HEK293T (cell line): ENCODE data around the gene MRPS9.

Experiments
- CTCF ChIA-PET: fragments of 350-600 bp; formaldehyde crosslinking; extraction: SDS; loops from one replicate; lab custom pipeline; 2021; ENCODE audit warnings: antibody characterized with exemption, inconsistent platforms; lab: Yijun Ruan, JAX
- POLR2A ChIA-PET: fragments of 350-600 bp; formaldehyde crosslinking; extraction: SDS; loops from one replicate; lab custom pipeline; 2020; ENCODE audit warnings: antibody characterized with exemption, inconsistent platforms; lab: Yijun Ruan, JAX
- DNase-seq: peaks from one replicate; pipeline ENCODE4 v3.0.0; 2012; ENCODE audit warnings: mixed read lengths; ENCODE audit errors: extremely low spot score
- ARNT ChIP-seq: fragments of 450-650 bp; IDR thresholded peaks from 2 replicates; pipeline ENCODE4 v1.6.1; 2017; ENCODE audit warnings: mild to moderate bottlenecking
- BHLHE40 ChIP-seq: fragments of 450-650 bp; IDR thresholded peaks from 2 replicates; pipeline ENCODE4 v1.6.1; 2016; ENCODE audit warnings: mild to moderate bottlenecking, moderate library complexity, borderline replicate concordance
- CTBP1 ChIP-seq: fragments of 450-650 bp; IDR thresholded peaks from 2 replicates; pipeline ENCODE4 v1.6.1; 2016; ENCODE audit warnings: borderline replicate concordance
- ELF4 ChIP-seq: fragments of 450-650 bp; IDR thresholded peaks from 2 replicates; pipeline ENCODE4 v1.6.1; 2017; ENCODE audit warnings: antibody characterized with exemption
- FOXA1 ChIP-seq: fragments of 450-650 bp; IDR thresholded peaks from 2 replicates; pipeline ENCODE4 v1.6.1; 2016; ENCODE audit warnings: mild to moderate bottlenecking
- FOXK2 ChIP-seq: fragments of 450-650 bp; IDR thresholded peaks from 2 replicates; pipeline ENCODE4 v1.6.1; 2016; ENCODE audit warnings: mild to moderate bottlenecking
- FOXM1 ChIP-seq: fragments of 450-650 bp; IDR thresholded peaks from 2 replicates; pipeline ENCODE4 v1.6.1; 2017; ENCODE audit warnings: mild to moderate bottlenecking, borderline replicate concordance
- HDGF ChIP-seq: fragments of 450-650 bp; IDR thresholded peaks from 2 replicates; pipeline ENCODE4 v1.6.1; 2017; ENCODE audit warnings: antibody characterized with exemption, borderline replicate concordance
- L3MBTL2 ChIP-seq: fragments of 450-650 bp; conservative IDR thresholded peaks from 2 replicates; pipeline ENCODE4 v1.6.1; 2016; ENCODE audit warnings: mild to moderate bottlenecking
- LEF1 ChIP-seq: fragments of 450-650 bp; IDR thresholded peaks from 2 replicates; pipeline ENCODE4 v1.6.1; 2017; ENCODE audit warnings: mild to moderate bottlenecking, borderline replicate concordance
- NFRKB ChIP-seq: fragments of 450-650 bp; IDR thresholded peaks from 2 replicates; pipeline ENCODE4 v1.6.1; 2016; ENCODE audit warnings: mild to moderate bottlenecking, moderate library complexity
- SP1 ChIP-seq: fragments of 450-650 bp; IDR thresholded peaks from 2 replicates; pipeline ENCODE4 v1.6.1; 2017
- SUZ12 ChIP-seq: fragments of 450-650 bp; IDR thresholded peaks from 2 replicates; pipeline ENCODE4 v1.6.1; 2016; ENCODE audit warnings: mild to moderate bottlenecking
- TARDBP ChIP-seq: fragments of 450-650 bp; IDR thresholded peaks from 2 replicates; pipeline ENCODE4 v1.6.1; 2016
- ZNF384 ChIP-seq: fragments of 450-650 bp; IDR thresholded peaks from 2 replicates; pipeline ENCODE4 v1.6.1; 2016
- TF ChIP-seq, protein P1 (sequence below): fragments of 450-650 bp; IDR thresholded peaks from 2 replicates; pipeline ENCODE4 v1.6.1; 2016

MRPS9 gene

DNA sequence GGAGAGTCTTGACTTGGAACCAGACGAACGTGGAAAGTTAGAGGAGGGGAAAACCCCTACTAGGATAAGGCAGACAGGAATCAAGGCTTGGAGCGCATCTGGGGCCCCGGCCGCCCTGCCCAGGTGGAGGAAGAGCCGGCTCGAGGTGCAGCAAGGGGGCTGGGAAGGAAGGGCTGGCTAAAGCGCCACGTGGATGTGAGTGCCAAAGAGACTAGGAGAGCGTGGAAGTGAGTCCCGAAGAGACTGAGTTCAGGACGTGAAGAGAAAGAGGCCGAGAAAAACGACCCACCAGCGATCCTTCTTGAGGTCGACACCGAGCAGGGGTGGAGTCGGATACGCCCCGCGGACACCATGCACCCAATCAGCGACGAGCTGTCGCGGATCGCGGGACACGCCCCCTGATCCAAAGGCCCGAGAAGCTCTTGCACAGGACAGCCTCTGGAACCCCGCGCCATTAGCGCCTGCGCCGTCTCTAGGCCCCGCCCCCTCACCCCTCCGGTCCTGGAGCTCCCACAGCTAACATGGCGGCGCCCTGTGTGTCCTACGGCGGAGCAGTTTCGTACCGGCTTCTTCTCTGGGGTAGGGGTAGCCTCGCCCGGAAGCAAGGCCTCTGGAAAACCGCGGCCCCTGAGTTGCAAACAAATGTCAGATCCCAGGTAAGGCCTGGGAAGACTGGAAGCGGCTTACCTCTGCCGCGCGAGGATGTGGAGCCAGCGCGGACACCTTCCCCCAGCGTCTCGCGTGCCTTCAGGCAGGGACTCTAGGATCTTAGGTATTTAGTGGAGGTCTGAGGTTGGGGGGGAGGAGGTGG, at the start of gene MRPS9:
MRPS9 (plus strand) TSS at position 498 of the 811 bp plus-strand sequence; CDS start at position 522, 24 bp downstream.
- POLR2A ChIA-PET: interaction anchor here (0.7 to 1.9 kb wide), 12 partner anchors 10 to 188 kb away, joined by 3 to 11 read pairs (median 3); no protein-coding TSS in a partner anchor
- CTCF ChIA-PET: no interaction called here
- peak; percentile 98 for DNase-seq
- TF ChIP-seq FOXA1 (no peak), BHLHE40 (no peak), LEF1 (no peak), ZNF384 (no peak), FOXK2 (no peak), ELF4 (no peak; the same call in 1 of the 2 replicates), ARNT (no peak), SP1 (no peak), CTBP1 (no peak), HDGF (no peak), NFRKB (peak; percentile 38; the same call in 1 of the 2 replicates), FOXM1 (no peak), TARDBP (no peak), L3MBTL2 (peak; percentile 30; the same call in 1 of the 2 replicates), SUZ12 (no peak)
- TF ChIP-seq, protein P1, sequence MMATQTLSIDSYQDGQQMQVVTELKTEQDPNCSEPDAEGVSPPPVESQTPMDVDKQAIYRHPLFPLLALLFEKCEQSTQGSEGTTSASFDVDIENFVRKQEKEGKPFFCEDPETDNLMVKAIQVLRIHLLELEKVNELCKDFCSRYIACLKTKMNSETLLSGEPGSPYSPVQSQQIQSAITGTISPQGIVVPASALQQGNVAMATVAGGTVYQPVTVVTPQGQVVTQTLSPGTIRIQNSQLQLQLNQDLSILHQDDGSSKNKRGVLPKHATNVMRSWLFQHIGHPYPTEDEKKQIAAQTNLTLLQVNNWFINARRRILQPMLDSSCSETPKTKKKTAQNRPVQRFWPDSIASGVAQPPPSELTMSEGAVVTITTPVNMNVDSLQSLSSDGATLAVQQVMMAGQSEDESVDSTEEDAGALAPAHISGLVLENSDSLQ: peak; percentile 43

- POLR2A ChIA-PET: no interaction called here
- CTCF ChIA-PET: no interaction called here
- no peak for DNase-seq
- no peak for TF ChIP-seq BHLHE40
- no peak for TF ChIP-seq ELF4
- TF ChIP-seq FOXA1: no peak
- TF ChIP-seq FOXK2: no peak
- TF ChIP-seq L3MBTL2: no peak
- no peak for TF ChIP-seq HDGF
- TF ChIP-seq LEF1: no peak
- TF ChIP-seq SUZ12: no peak
- TF ChIP-seq, protein P1: no peak
- no peak for TF ChIP-seq FOXM1
- no peak for TF ChIP-seq CTBP1
- TF ChIP-seq TARDBP: no peak
- TF ChIP-seq ARNT: no peak
- no peak for TF ChIP-seq SP1
- no peak for TF ChIP-seq NFRKB
- TF ChIP-seq ZNF384: no peak
These were observed 32.5 kb upstream of the MRPS9 start for GRCh38 chr2:105005181-105005951.

DNA sequence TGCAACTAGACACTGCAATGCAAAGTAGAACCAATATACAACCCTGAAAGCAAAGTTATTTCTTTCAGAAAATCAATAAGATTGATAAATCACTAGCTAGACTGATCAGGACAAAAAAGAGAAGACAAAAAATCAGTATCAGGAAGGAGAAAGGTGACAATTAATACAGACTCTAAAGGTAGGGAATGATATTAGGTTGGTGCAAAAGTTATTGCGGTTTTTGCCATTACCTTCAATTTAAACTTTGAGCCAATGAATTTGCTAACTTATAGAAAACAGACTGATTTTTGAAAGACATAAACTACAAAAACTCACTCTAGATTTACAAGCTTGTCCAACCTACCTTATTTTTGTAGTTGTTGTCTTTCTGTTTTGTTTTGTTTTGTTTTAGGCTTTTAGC, 30.5 kb upstream of the MRPS9 start:
- no peak for TF ChIP-seq FOXM1
- TF ChIP-seq HDGF: no peak
- peak; percentile 89 for TF ChIP-seq ELF4
- no peak for TF ChIP-seq CTBP1
- CTCF ChIA-PET: no interaction called here
- POLR2A ChIA-PET: no interaction called here

GRCh38 chr2:105032476-105032875, 5.4 kb upstream of the MRPS9 start:
- CTCF ChIA-PET: no interaction called here
- TF ChIP-seq CTBP1: no peak
- TF ChIP-seq ARNT: no peak
- no peak for TF ChIP-seq NFRKB
- TF ChIP-seq ELF4: no peak
- TF ChIP-seq FOXM1: no peak
- TF ChIP-seq, protein P1: no peak
- no peak for TF ChIP-seq HDGF
- no peak for TF ChIP-seq L3MBTL2
- TF ChIP-seq BHLHE40: no peak
- TF ChIP-seq TARDBP: no peak
- TF ChIP-seq SUZ12: no peak
- no peak for TF ChIP-seq LEF1
- no peak for TF ChIP-seq FOXK2
- no peak for TF ChIP-seq FOXA1
- no peak for TF ChIP-seq SP1
- TF ChIP-seq ZNF384: no peak
- POLR2A ChIA-PET: no interaction called here
- DNase-seq: no peak

More for the DNA sequence above, 30.5 kb upstream of the MRPS9 start:
- no peak for DNase-seq

DNA sequence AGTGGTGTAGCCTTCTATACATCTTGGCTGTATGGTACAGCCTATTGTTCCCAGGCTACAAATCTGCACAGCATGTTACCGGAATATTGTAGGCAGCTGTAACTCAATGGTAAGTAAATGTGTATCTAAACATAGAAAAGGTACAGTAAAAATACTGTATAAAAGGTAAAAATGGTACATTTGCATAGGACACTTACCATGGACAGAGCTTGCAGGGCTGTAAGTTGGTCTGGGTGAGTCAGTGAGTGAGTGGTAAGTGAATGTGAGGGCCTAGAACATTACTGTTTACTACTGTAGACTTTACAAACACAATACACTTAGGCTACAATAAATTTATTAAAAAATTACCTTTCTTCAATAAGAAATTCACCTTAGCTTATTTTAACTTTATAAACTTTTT, 3.7 kb upstream of the MRPS9 start:
- ChIA-PET POLR2A (no interaction called here), CTCF (no interaction called here)
- DNase-seq: no peak

More for the DNA sequence above, 3.7 kb upstream of the MRPS9 start:
- no peak for TF ChIP-seq TARDBP
- TF ChIP-seq L3MBTL2: no peak
- TF ChIP-seq ZNF384: no peak
